Measurements from ENCODE around the gene CXorf49.
"Not testable (repeated sequence)": the region's sequence is repeated elsewhere in the genome, so short reads cannot be mapped to it uniquely, and the experiment has no call there.

The CXorf49 gene

GRCh38 chrX:71671938-71672337 lies 46.1 kb downstream of the CXorf49 start:
- no peak for DNase-seq (ENCODE audit: low read depth)

- DNase-seq (ENCODE audit: low read depth): no peak
These were observed 46.9 kb downstream of the CXorf49 start for GRCh38 chrX:71671043-71671780.

- not testable (repeated sequence) for DNase-seq (ENCODE audit: low read depth)
These were observed 48.1 kb downstream of the CXorf49 start for GRCh38 chrX:71669947-71670346.

DNA sequence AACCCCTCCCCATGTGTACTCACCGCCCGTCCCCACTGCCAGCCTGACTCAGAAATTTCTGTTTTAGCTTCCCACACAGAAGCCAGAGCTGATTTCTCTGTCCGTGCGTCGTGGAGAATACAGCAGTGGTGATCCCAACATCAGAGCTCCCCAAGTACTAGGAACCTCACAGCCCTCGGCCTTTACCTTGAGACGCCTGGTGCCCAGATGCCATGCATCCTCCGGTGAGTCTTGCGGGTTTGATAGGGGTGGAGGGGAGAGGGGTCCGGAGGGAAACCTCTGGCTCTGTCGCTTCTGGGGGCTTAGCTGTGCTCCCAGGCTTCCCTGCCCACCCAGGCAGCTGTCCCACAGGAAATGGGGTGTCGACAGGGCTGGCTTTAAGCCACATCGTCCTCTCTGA lies 48.6 kb downstream of the CXorf49 start:
- no peak for DNase-seq (ENCODE audit: low read depth)

DNA sequence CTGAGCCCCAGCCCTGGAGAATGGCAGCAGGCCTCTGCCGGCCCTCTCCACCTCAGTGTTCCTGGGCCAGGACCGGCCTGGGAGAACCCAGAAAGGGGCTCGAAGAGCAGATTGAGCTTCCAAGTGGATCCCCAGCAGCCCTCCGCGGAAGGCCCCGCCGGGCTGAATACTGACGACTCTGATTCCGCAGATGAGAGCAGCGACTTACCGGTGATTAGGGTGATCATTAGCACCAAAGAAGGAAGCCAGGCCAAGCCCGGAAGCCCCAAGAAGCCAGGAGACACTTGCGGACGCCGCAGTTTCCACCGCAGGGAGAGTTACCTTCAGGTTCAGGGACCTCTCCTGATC lies 49.9 kb downstream of the CXorf49 start:
- DNase-seq (ENCODE audit: low read depth): no peak

DNA sequence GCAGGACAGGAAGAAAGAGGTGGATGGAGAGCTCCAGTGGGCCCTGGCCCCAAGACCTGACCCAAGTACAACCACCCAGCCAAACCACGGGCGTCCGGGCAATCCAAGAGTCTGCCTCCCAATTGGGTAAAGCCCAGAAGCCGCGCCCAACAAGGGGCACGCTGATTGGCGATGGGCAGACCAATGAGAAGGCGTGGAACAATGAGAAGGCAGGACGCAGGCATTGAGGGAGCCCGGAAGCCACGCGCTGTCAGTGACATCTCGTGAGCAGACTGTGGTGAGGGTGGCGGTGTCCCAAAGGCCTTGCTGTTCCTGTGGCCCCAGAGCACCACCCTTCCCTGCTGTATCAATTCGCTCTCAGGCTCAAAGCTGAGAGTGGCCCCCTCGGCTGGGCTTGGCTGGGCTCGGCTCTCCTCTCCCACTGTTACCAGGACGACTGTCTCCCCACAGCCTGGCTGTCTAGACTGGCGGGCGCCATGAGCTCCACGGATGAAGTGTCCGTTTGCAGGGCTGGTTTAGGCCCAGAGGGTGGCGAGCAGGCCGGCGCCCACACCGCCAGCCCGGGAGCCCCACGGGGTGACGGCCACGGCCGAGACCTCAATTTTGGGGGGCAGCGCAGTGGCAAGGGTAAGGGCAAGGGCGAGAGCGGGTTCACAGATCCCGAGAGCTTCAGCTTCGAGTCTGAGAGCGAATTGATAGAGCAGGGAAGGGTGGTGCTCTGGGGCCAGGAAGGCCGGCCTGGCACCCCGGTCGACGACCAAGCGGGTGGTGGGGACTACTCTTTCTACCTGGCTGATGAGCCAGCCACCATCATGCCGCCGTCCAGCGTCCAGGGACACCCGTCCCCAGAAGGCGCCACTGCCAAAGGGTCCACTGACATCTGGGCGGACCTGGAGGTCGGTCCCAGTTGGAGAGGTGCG lies 50.5 kb downstream of the CXorf49 start, which contains the start of gene LOC101059915:
TSS of gene LOC101059915 (plus strand) at position 219 of the 920 bp plus-strand sequence.
- DNase-seq (ENCODE audit: low read depth): no peak

DNA sequence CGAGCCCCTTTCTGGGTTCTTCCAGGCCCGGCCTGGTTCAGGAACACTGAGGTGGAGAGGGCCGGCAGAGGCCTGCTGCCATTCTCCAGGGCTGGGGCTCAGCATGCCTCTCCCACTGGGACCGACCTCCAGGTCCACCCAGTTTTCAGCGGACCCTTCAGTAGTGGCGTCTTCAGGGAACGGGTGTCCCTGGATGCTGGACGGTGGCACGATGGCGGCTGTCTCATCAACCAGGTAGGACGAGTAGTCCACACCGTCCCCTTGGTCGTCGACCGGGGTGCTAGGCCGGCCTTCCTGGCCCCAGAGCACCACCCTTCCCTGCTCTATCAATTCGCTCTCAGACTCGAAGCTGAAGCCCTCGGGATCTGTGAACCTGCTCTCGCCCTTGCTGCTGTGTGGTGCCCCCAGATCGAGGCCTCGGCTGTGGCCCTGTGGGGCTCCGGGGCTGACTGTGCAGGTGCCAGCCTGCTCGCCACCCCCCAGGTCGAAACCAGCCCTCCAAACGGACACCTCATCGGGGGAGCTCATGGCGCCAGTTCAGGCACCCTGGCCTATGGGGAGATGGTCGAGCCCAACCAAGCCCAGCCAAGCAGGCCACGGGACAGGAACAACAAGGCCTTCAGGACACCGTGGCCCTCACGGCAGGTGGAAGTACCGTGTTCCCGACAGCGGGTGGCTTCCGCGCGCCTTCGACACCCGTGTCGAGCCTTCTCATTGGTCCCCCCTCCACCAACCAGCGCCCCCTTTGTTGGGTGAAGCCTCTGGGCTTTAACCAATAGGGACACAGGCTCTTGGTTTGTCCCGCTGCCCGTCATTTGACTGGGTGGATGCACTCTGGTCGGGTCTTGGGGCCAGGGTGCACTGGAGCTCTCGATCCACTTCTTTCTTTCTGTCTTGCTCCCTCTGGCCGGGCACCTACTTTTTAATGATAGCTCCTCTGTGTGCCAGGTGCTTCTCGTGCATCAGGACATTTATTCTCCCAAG lies 51.6 kb downstream of the CXorf49 start:
- no peak for DNase-seq (ENCODE audit: low read depth)

GRCh38 chrX:71665747-71666146 lies 52.3 kb downstream of the CXorf49 start:
- no peak for DNase-seq (ENCODE audit: low read depth)

DNA sequence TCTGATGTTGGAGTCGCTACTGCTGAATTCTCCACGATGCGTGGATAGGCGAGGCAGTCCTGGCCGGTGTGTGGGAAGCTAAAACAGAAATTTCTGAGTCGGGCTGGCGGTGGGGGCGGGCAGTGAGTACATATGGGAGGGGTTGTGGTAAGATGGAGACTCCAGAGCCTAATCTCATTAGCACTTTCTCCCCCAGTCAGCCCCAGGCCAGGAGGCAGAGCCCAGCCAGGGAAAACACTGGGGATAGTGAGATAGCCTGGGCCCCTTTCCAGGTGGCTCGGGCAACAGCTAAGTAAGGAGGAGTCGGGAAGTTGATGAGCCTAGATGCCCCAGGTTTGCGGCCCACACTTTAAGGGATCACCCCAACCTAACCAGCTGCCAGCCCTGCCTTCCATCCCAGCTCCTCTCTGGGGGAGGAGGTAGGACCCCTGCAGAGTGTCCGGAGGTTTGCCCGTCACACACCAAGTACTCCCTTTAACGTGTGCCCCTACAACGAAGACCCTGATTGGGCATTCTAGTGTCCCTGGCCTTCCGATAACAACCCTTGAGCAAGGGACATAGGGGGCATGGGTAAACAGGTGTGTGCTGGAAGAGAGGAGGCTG lies 53.1 kb downstream of the CXorf49 start:
- no peak for DNase-seq (ENCODE audit: low read depth)

All from stimulated activated CD8-positive, alpha-beta memory T cell treated with anti-CD3 and anti-CD28 coated beads, Interleukin-15, amount 100 ng/mL, for 24 hours (primary cell).